ENCODE data around the gene ISL1. TPM values are rescaled to one million over a fixed set of nuclear protein-coding genes. Genes with fewer than 3 reads are reported as not detected.
A peak's percentile ranks its signal among the peaks of the same experiment; 100 is the strongest.

The ISL1 gene
- total and polyA plus RNA-seq, 2 of the 13 experiments (the other 11 are each of a cell fraction or from before 2014, with no cell fraction given): not detected

- TF ChIP-seq BCLAF1 (IDR thresholded peaks at IDR 0.05) (no peak), SETDB1 (CRISPR knock-in tag; IDR thresholded peaks at IDR 0.05; ENCODE audit: borderline replicate concordance) (no peak)
Observed at GRCh38 chr5:51414516-51414915, 31.3 kb downstream of the ISL1 start (continued).

- Histone ChIP-seq H3K4me3 (replicated peaks in 1 of 3; ENCODE audit: insufficient read depth in 1 of 3, low read depth in 2 of 3, low read length in 3 of 3) (no peak overlapping the region), H2AFZ (ENCODE audit: low read length) (no peak overlapping the region), H3K27me3 (ENCODE audit: control insufficient read depth in 1 of 2, insufficient read depth in 2 of 2, low read length in 2 of 2) (no peaks in the 10 kb centered on the region), H4K20me1 (ENCODE audit: insufficient read depth, low read length) (no peaks in the 10 kb centered on the region), H3K27ac (ENCODE audit: extremely low read length, insufficient read depth, low read length) (no peak overlapping the region), H3K36me3 (replicated peaks in 1 of 2; ENCODE audit: control insufficient read depth in 1 of 2, insufficient read depth in 2 of 2, low read length in 2 of 2) (no peaks in the 10 kb centered on the region), H3K4me1 (ENCODE audit: insufficient read depth, low read length) (no peaks in the 10 kb centered on the region), H3K9ac (ENCODE audit: insufficient read depth, low read depth, low read length) (no peak overlapping the region), H3K9me3 (ENCODE audit: low read length) (no peaks in the 10 kb centered on the region), H3K4me2 (ENCODE audit: low read depth, low read length) (no peak overlapping the region), H3K79me2 (ENCODE audit: insufficient read depth, low read length) (no peaks in the 10 kb centered on the region)
- intact Hi-C loops (cut with micrococcal nuclease; ENCODE audit: unreplicated experiment): no loop called here
- ATAC-seq (no peak), DNase-seq (ENCODE audit: low spot score) (no peak), FAIRE-seq (no peak)
- no peak for TF ChIP-seq KLF12 (CRISPR knock-in tag; IDR thresholded peaks at IDR 0.05; ENCODE audit: borderline replicate concordance)
- TF ChIP-seq PHF20 (CRISPR knock-in tag; IDR thresholded peaks at IDR 0.05): no peak
- no peak for TF ChIP-seq ZNF709 (CRISPR knock-in tag; IDR thresholded peaks at IDR 0.05)
- peak; percentile 6; the same call in 1 of the 2 replicates for TF ChIP-seq STAG1 (CRISPR knock-in tag; IDR thresholded peaks at IDR 0.05)
- TF ChIP-seq ZNF329 (CRISPR knock-in tag; IDR thresholded peaks at IDR 0.05; ENCODE audit: low read depth): no peak
- no peak for TF ChIP-seq ZNF7 (CRISPR knock-in tag; IDR thresholded peaks at IDR 0.05)
- ChIA-PET POLR2A (no interaction called here), CTCF (ENCODE audit: low intra/inter-chr PET ratio, low total read pairs) (no interaction called here)
- no TSS peak for BruUV-seq (replicated peaks)
- 19% methylated on average over 3 of the region's 3 CpGs for WGBS (ENCODE audit: low lambda C conversion rate)
- in situ Hi-C loops (cut with HindIII; ENCODE audit: extremely low pct_ligation_motif_present, low pct_unique_long_range_greater_than_20kb): no loop called here
Observed at GRCh38 chr5:51416149-51416548, 32.9 kb downstream of the ISL1 start.
